Astrocyte (in vitro differentiated cells and primary cell): ENCODE measurements around the gene TANK. TPM values are rescaled to one million over a fixed set of nuclear protein-coding genes. Genes with fewer than 3 reads are reported as not detected.

Experiments
- DNase-seq: peaks from one replicate; pipeline ENCODE4 v3.0.0-alpha.2; 2010; ENCODE audit warnings: low read depth
- FAIRE-seq: peaks from 2 replicates; lab custom pipeline; 2011; peaks lifted over from hg19 to GRCh38; lab: Jason Lieb, UNC
- H2AFZ ChIP-seq: 2 replicates; pipeline ENCODE4 v1.6.0; 2012; ENCODE audit warnings: low read depth, low read length, inconsistent platforms
- H3K27ac ChIP-seq: 2 replicates; pipeline ENCODE4 v1.5.1; 2011; ENCODE audit warnings: low read depth, low read length, inconsistent platforms
- H3K27me3 ChIP-seq: 2 replicates; pipeline ENCODE4 v1.6.0; 2011; ENCODE audit warnings: low read length, inconsistent platforms; ENCODE audit not compliant: insufficient read depth
- H3K36me3 ChIP-seq: 2 replicates; pipeline ENCODE4 v1.5.1; 2011; ENCODE audit warnings: low read length, inconsistent platforms; ENCODE audit not compliant: insufficient read depth
- H3K4me1 ChIP-seq: 2 replicates; pipeline ENCODE4 v1.5.1; 2011; ENCODE audit warnings: low read length, inconsistent platforms; ENCODE audit not compliant: insufficient read depth
- H3K4me2 ChIP-seq: 2 replicates; pipeline ENCODE4 v1.6.0; 2012; ENCODE audit warnings: low read length, inconsistent platforms
- H3K4me3 ChIP-seq: 2 replicates; pipeline ENCODE4 v1.5.1; 2011; ENCODE audit warnings: low read depth, mild to moderate bottlenecking, low read length, inconsistent platforms; ENCODE audit not compliant: insufficient read depth
- H3K79me2 ChIP-seq: 2 replicates; pipeline ENCODE4 v1.6.0; 2012; ENCODE audit warnings: mild to moderate bottlenecking, low read length, inconsistent platforms; ENCODE audit not compliant: insufficient read depth
- H3K9ac ChIP-seq: 2 replicates; pipeline ENCODE4 v1.6.0; 2012; ENCODE audit warnings: mild to moderate bottlenecking, low read length, inconsistent platforms
- H3K9me3 ChIP-seq: 2 replicates; pipeline ENCODE4 v1.5.1; 2012; ENCODE audit warnings: low read depth, mild to moderate bottlenecking, low read length, inconsistent platforms; ENCODE audit not compliant: insufficient read depth
- H4K20me1 ChIP-seq: 2 replicates; pipeline ENCODE4 v1.6.0; 2012; ENCODE audit warnings: low read length, inconsistent platforms; ENCODE audit not compliant: insufficient read depth
- H3K27ac Mint-ChIP-seq: one replicate; pipeline ENCODE4 v1.8.0; 2021; ENCODE audit warnings: mild to moderate bottlenecking, mixed read lengths; ENCODE audit not compliant: unreplicated experiment
- H3K27me3 Mint-ChIP-seq: one replicate; pipeline ENCODE4 v1.8.0; 2021; ENCODE audit warnings: low read depth, mixed read lengths; ENCODE audit not compliant: unreplicated experiment
- H3K36me3 Mint-ChIP-seq: one replicate; pipeline ENCODE4 v1.8.0; 2021; ENCODE audit warnings: low read depth, mixed read lengths; ENCODE audit not compliant: unreplicated experiment
- H3K4me1 Mint-ChIP-seq: one replicate; pipeline ENCODE4 v1.8.0; 2021; ENCODE audit warnings: low read depth, mixed read lengths; ENCODE audit not compliant: unreplicated experiment
- H3K4me3 Mint-ChIP-seq: one replicate; pipeline ENCODE4 v1.8.0; 2021; ENCODE audit warnings: mild to moderate bottlenecking, moderate library complexity, mixed read lengths; ENCODE audit not compliant: unreplicated experiment
- H3K9me3 Mint-ChIP-seq: one replicate; pipeline ENCODE4 v1.8.0; 2021; ENCODE audit warnings: mild to moderate bottlenecking, mixed read lengths; ENCODE audit not compliant: unreplicated experiment
- CTCF ChIP-seq: IDR thresholded peaks from 2 replicates; pipeline ENCODE4 v1.5.1; 2011; ENCODE audit warnings: low read depth, mild to moderate bottlenecking, inconsistent platforms, low read length, moderate library complexity; ENCODE audit not compliant: insufficient read depth
- EZH2 ChIP-seq: IDR thresholded peaks from 2 replicates; pipeline ENCODE4 v1.6.1; 2012; ENCODE audit warnings: mild to moderate bottlenecking, low read length, inconsistent platforms; ENCODE audit not compliant: insufficient read depth
- total RNA-seq: library from RNA; stranded (reverse); gene quantifications from 2 replicates; pipeline ENCODE4 v1.2.1, GENCODE V29; 2021

TANK gene
- total RNA-seq, 1 donor from 2014 or later, result 55.7 TPM

GRCh38 chr2:161204846-161205245 lies 44.6 kb downstream of the TANK start:
- H3K4me3 ChIP-seq, result no peak overlapping the region
- TF ChIP-seq EZH2, result no peak
- TF ChIP-seq CTCF, result no peak
- peaks cover 9% of the 10 kb centered on the region for H3K36me3 ChIP-seq
- H4K20me1 ChIP-seq, result peaks cover 13% of the 10 kb centered on the region
- H3K36me3 Mint-ChIP-seq, result no peaks in the 10 kb centered on the region
- no peak overlapping the region for H3K4me2 ChIP-seq
- no peaks in the 10 kb centered on the region for H3K27me3 ChIP-seq
- no peak for FAIRE-seq
- no peaks in the 10 kb centered on the region for H3K9me3 ChIP-seq
- no peaks in the 10 kb centered on the region for H3K4me1 ChIP-seq
- H3K27ac Mint-ChIP-seq, result no peak overlapping the region
- H3K4me1 Mint-ChIP-seq, result peaks cover 10% of the 10 kb centered on the region
- no peaks in the 10 kb centered on the region for H3K27me3 Mint-ChIP-seq
- no peaks in the 10 kb centered on the region for H3K9me3 Mint-ChIP-seq
- no peak overlapping the region for H3K9ac ChIP-seq
- H2AFZ ChIP-seq, result no peak overlapping the region
- no peaks in the 10 kb centered on the region for H3K79me2 ChIP-seq
- H3K27ac ChIP-seq, result no peak overlapping the region
- H3K4me3 Mint-ChIP-seq, result no peak overlapping the region
- no peak for DNase-seq

GRCh38 chr2:161206471-161207032 lies 46.3 kb downstream of the TANK start:
- no peak for FAIRE-seq
- Mint-ChIP-seq H3K27ac (no peak overlapping the region), H3K4me1 (peaks cover 10% of the 10 kb centered on the region)

More at GRCh38 chr2:161206471-161207032, 46.3 kb downstream of the TANK start:
- TF ChIP-seq CTCF (no peak), EZH2 (no peak)
- no peak overlapping the region for H3K4me3 ChIP-seq
- no peak for DNase-seq
- H3K4me3 Mint-ChIP-seq, result no peak overlapping the region
- no peak overlapping the region for H3K9ac ChIP-seq
- no peaks in the 10 kb centered on the region for H3K27me3 Mint-ChIP-seq
- H3K9me3 Mint-ChIP-seq, result no peaks in the 10 kb centered on the region
- H3K36me3 ChIP-seq, result peaks cover 9% of the 10 kb centered on the region
- no peaks in the 10 kb centered on the region for H3K9me3 ChIP-seq
- H3K27me3 ChIP-seq, result no peaks in the 10 kb centered on the region
- no peaks in the 10 kb centered on the region for H3K36me3 Mint-ChIP-seq
- no peak overlapping the region for H2AFZ ChIP-seq
- no peak overlapping the region for H3K4me2 ChIP-seq
- no peak overlapping the region for H3K27ac ChIP-seq
- H4K20me1 ChIP-seq, result peaks cover 6% of the 10 kb centered on the region
- no peaks in the 10 kb centered on the region for H3K4me1 ChIP-seq
- no peaks in the 10 kb centered on the region for H3K79me2 ChIP-seq
